NB4 (cell line): ENCODE data around the gene TMEM184A.

Source experiments
- MYC ChIP-seq: IDR thresholded peaks from 2 replicates; pipeline ENCODE4 v1.6.1; 2011; ENCODE audit warnings: low read depth, low read length
- POLR2A ChIP-seq: IDR thresholded peaks from 2 replicates; pipeline ENCODE4 v1.6.1; 2011; ENCODE audit warnings: mild to moderate bottlenecking; ENCODE audit not compliant: insufficient read length; ENCODE audit errors: extremely low read depth
- TF ChIP-seq, protein P1 (sequence below): IDR thresholded peaks from one replicate; pipeline ENCODE4 v1.5.1; 2012; ENCODE audit warnings: low read depth, low read length
- TF ChIP-seq, protein P2 (sequence below): IDR thresholded peaks from 2 replicates; pipeline ENCODE4 v1.6.1; 2011; ENCODE audit warnings: low read depth, low read length

DNA sequence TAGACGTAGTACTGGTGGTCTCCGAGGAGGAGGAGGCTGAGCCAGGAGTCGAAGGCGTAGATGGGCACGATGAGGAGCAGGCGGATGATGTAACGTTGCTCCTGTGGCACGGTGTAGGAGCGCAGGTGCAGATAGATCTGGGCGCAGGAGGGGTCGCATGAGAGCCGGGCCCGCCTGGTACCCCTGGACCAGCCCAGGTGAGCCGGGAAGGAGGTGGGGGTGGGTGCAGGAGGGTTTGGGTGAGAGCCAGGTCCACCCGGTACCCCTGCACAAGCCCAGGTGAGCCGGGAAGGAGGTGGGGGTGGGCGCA is 5.2 kb downstream of the TMEM184A start:
- TF ChIP-seq, protein P1, sequence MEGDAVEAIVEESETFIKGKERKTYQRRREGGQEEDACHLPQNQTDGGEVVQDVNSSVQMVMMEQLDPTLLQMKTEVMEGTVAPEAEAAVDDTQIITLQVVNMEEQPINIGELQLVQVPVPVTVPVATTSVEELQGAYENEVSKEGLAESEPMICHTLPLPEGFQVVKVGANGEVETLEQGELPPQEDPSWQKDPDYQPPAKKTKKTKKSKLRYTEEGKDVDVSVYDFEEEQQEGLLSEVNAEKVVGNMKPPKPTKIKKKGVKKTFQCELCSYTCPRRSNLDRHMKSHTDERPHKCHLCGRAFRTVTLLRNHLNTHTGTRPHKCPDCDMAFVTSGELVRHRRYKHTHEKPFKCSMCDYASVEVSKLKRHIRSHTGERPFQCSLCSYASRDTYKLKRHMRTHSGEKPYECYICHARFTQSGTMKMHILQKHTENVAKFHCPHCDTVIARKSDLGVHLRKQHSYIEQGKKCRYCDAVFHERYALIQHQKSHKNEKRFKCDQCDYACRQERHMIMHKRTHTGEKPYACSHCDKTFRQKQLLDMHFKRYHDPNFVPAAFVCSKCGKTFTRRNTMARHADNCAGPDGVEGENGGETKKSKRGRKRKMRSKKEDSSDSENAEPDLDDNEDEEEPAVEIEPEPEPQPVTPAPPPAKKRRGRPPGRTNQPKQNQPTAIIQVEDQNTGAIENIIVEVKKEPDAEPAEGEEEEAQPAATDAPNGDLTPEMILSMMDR = no peak
- TF ChIP-seq MYC = no peak
- TF ChIP-seq POLR2A = no peak
- TF ChIP-seq, protein P2, sequence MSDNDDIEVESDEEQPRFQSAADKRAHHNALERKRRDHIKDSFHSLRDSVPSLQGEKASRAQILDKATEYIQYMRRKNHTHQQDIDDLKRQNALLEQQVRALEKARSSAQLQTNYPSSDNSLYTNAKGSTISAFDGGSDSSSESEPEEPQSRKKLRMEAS = no peak
